ENCODE results near the gene ERC1.

DNA sequence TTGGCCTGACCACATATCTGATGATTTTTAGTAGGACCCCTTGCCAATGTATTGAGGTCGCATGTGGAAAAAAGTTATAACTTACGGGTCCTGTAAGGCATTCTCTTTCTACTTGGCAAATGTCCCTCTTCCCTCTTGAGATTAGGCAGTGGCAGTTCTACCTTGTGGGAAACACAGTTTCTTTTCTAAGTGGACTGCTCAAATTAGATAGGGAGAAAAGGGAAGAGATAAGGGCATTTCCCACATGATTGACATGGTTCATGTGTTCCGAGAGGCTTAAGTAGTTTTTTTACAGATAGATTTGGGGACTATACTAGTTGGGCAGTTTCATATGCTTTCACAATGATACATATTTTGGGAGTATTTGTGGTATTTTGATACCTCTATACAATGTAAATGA, 448.7 kb downstream of the ERC1 start:
- TF ChIP-seq POLR2A (IDR thresholded peaks at IDR 0.05; ENCODE audit: low read depth, low read length) (no peak), POLR2AphosphoS5 (IDR thresholded peaks at IDR 0.05; ENCODE audit: insufficient read depth, low read depth, low read length) (no peak), EZH2 (IDR thresholded peaks at IDR 0.05; ENCODE audit: borderline replicate concordance, low read depth, low read length, severe bottlenecking) (no peak), FOS (IDR thresholded peaks at IDR 0.05; ENCODE audit: borderline replicate concordance, insufficient read depth, low read length) (no peak), GATA2 (IDR thresholded peaks at IDR 0.05; ENCODE audit: insufficient read depth, insufficient read length, low read depth, low read length) (no peak)
- TF ChIP-seq, protein P1, sequence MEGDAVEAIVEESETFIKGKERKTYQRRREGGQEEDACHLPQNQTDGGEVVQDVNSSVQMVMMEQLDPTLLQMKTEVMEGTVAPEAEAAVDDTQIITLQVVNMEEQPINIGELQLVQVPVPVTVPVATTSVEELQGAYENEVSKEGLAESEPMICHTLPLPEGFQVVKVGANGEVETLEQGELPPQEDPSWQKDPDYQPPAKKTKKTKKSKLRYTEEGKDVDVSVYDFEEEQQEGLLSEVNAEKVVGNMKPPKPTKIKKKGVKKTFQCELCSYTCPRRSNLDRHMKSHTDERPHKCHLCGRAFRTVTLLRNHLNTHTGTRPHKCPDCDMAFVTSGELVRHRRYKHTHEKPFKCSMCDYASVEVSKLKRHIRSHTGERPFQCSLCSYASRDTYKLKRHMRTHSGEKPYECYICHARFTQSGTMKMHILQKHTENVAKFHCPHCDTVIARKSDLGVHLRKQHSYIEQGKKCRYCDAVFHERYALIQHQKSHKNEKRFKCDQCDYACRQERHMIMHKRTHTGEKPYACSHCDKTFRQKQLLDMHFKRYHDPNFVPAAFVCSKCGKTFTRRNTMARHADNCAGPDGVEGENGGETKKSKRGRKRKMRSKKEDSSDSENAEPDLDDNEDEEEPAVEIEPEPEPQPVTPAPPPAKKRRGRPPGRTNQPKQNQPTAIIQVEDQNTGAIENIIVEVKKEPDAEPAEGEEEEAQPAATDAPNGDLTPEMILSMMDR (IDR thresholded peaks at IDR 0.05; ENCODE audit: extremely low read depth in 1 of 2, insufficient read depth in 1 of 2, low read depth in 1 of 2, low read length in 2 of 2), result no peak
- TF ChIP-seq, protein P2, sequence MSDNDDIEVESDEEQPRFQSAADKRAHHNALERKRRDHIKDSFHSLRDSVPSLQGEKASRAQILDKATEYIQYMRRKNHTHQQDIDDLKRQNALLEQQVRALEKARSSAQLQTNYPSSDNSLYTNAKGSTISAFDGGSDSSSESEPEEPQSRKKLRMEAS (IDR thresholded peaks at IDR 0.05; ENCODE audit: insufficient read depth, insufficient read length), result no peak
